Cardiac fibroblast (primary cell): ENCODE measurements around the gene SCFD2.
"Not testable (repeated sequence)": the region's sequence is repeated elsewhere in the genome, so short reads cannot be mapped to it uniquely, and the experiment has no call there.

ENCODE experiments used
- DNase-seq, 2 donors: peaks; one replicate each; pipeline versions ENCODE4 v3.0.0 to v3.0.0-alpha.2; 2010; ENCODE audit warnings: low read depth in 2 of 2
- H3K4me3 ChIP-seq, 2 donors: replicated peaks in 1 of 2; 1 replicate in 1 of 2; 2 replicates in 1 of 2; pipeline ENCODE4 v1.5.1; 2011; ENCODE audit warnings: low read depth in 2 of 2, low read length in 2 of 2, mild to moderate bottlenecking in 2 of 2, moderate library complexity in 1 of 2
- CTCF ChIP-seq: IDR thresholded peaks from one replicate; pipeline ENCODE4 v1.5.1; 2011; ENCODE audit warnings: low read depth, mild to moderate bottlenecking, low read length, inconsistent platforms

The SCFD2 gene

GRCh38 chr4:53186714-53187358 is 179.0 kb downstream of the SCFD2 start:
- peak in 1 of 2 donors; percentile 5 for DNase-seq
- no peak for TF ChIP-seq CTCF
- H3K4me3 ChIP-seq, result no peak overlapping the region

- DNase-seq, result peak; percentile 68 to 73
- no peak overlapping the region for H3K4me3 ChIP-seq
- TF ChIP-seq CTCF, result no peak
These were observed 179.8 kb downstream of the SCFD2 start for GRCh38 chr4:53185869-53186585.

GRCh38 chr4:53183754-53184153 is 182.1 kb downstream of the SCFD2 start:
- H3K4me3 ChIP-seq, result no peak overlapping the region
- TF ChIP-seq CTCF, result no peak
- peak in 1 of 2 donors; percentile 11 for DNase-seq

- not testable (repeated sequence) for H3K4me3 ChIP-seq, DNase-seq
These were observed 188.1 kb downstream of the SCFD2 start for GRCh38 chr4:53177751-53178150.

- no peak overlapping the region for H3K4me3 ChIP-seq
- DNase-seq, result no peak
- no peak for TF ChIP-seq CTCF
These were observed 190.2 kb downstream of the SCFD2 start for GRCh38 chr4:53175640-53176039.

- no peak overlapping the region for H3K4me3 ChIP-seq
- no peak for DNase-seq
- TF ChIP-seq CTCF, result no peak
These were observed 191.0 kb downstream of the SCFD2 start for GRCh38 chr4:53174823-53175222.

GRCh38 chr4:53173576-53173975 is 192.3 kb downstream of the SCFD2 start:
- no peak overlapping the region for H3K4me3 ChIP-seq
- no peak for DNase-seq
- TF ChIP-seq CTCF, result no peak
